ENCODE data around the gene TPCN2.
"Not testable (repeated sequence)": the region's sequence is repeated elsewhere in the genome, so short reads cannot be mapped to it uniquely, and the experiment has no call there.

TPCN2 gene

DNA sequence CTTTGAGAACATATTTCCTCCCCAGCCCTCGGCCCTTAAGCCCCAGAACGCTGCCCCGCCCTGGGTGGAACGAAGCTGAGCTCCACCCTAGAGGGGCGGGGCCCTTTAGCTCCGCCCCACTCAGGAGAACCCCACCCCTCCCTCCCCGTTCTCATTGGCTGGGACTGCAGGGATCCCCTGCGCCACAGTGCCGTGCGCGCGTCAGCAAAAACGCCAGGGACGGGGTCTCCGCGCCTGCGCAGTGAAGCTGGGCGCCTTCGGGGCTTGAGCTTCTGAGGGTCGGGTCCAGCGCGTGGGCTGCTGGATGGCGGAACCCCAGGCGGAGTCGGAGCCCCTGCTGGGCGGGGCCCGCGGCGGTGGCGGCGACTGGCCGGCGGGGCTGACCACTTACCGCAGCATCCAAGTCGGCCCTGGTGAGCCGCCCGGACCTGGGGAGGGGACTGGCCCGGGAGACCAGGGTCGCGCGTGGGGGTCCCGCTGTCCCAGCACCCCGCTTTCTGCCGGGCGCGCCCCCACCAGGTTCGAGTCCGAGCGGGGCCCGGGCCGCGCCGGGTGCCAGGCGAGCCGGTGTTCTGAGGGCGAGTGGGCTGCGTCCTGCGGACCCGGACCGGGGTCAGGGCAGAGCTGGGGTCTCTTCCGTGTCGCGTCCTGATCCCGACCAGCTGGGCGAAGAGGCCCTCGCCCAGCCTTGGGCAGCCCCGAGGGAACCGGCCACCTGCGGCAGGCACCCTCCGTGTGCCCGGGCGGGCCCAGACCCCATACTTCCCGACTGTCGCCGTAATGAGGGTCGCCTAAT, at the start of gene TPCN2:
TSS of gene TPCN2 (plus strand) at position 239 of the 796 bp plus-strand sequence. CDS start at position 305, 66 bp downstream.
- DNase-seq, result peak; percentile 91 to 93

DNA sequence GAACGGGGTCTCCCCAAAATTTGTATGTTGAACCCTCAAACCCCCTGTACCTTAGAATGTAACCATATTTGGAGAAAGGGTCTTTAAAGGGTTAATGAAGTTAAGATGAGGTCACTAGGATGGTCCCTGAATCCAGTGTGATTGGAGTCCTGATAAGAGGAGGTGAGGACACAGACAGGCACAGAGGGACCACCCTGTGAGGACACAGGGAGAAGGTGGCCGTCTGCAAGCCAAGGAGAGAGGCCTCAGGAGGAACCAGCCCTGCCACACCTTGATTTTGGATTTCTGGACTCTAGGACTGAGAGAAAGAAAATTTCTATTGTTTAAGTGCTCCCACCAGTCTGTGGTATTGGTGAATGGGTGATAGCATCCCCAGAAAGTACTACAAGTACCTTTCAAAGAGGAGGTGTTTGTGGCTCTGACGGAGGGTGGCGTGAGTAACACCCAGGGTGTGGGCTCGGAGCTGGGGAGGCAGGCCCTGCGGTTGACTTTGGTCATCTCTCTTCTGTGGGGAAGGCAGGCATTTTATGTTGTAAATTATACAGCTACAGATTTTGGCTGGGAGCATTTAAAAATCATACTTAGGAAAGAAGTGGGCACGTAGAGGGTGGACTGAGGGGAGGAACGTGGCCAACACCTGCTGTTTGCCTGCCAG, 49.5 kb upstream of the TPCN2 start:
- no peak for DNase-seq

DNA sequence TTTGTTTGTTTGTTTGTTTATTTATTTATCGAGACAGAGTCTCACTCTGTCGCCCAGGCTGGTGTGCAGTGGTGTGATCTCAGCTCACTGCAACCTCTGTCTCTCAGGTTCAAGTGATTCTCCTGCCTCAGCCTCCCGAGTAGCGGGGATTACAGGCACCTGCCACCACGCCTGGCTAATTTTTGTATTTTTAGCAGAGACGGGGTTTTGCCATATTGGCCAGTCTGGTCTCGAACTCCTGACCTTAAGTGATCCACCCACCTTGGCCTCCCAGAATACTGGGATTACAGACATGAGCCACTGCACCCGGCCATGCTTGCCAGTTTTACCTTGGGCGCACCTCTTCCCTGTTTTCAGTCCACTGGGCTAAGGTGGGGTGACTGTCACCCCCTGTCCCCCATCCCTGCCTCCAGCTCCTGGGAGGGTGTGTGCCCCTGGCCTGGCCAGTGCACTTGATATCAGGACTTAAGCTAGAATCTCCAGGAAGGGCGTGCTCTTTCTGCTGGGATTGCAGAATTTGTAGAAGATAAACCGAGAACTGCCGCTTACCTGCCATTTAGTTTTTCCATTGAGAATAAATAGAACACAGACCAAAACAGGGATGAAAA, 48.9 kb upstream of the TPCN2 start:
- DNase-seq, result not testable (repeated sequence)

DNA sequence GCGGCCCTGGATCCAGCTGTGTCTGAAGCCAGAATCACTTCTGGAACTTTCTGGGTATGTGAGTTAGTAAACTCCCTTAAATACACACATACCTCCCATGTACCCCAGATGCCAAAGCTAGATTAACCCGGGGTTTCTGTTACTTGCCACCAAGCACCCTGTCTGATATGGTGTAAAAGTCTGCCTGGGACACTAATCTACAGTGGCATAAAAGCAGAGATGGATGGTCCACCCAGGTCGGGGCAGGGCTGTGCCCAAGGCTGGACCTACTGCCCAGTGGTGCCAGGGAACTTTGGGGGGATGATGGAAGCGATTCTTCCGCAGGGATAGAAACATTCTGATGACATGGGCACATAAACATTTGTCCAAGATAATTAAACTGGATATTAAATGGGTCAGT, 48.3 kb upstream of the TPCN2 start:
- DNase-seq, result no peak

DNA sequence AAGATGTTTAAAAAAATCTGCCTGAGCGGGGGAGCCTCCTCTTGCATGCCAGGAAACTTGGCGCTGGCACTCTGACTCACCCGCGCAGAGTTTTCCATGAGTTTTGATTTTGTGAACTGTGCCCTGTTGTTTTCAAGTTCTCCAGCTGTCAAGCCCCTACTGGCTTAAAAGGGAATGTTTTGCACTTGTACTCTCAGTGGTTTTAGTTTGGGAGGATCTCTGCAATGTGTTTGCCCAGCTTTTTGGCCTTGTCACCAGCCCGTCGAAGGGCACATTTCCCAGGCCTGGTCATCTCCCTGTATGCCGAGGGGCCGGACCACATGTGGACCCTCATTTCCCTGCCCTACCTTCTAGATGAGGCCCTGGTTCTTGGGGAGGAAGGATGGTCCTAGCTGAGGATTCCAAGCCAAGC, 47.9 kb upstream of the TPCN2 start:
- no peak for DNase-seq

DNA sequence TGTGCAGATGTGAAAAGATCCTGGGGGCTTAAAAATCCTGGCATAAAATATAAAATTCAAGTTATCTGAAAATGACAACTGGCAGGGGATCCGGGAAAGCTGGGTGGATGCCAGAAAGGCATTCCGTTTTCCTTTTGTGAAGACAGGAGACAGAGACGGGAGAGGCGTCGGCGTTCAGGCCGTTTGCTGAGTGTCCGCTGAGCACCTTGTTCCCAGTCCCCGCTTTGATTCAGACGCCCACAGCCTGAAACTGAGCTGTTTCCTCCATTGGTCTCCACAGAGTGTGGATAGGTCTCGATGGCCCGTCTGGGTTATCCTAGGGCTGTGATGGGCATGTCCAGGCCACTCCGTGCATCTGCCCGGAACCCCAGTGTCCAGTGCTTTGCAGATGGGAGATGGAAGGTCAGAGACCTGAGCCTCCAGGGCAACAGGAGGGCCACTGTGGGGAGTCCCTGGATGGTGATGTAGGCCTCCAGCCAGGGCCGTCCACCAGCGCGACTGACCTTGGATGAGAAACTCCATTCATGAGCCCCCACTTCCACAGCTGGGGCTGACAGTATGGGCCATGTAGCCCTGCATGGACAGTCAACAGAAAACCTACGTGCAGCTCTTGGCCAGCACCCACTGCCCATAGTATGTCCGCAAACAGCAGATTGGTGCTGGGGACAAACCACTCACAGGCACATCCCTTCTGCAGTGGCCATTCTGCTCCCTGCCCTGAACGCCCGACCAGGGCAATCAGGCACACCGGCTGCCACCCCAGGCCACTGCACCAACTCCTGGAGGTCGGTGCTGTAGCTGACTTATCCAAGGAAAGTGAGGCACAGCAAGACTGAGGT, 47.3 kb upstream of the TPCN2 start:
- no peak for DNase-seq

DNA sequence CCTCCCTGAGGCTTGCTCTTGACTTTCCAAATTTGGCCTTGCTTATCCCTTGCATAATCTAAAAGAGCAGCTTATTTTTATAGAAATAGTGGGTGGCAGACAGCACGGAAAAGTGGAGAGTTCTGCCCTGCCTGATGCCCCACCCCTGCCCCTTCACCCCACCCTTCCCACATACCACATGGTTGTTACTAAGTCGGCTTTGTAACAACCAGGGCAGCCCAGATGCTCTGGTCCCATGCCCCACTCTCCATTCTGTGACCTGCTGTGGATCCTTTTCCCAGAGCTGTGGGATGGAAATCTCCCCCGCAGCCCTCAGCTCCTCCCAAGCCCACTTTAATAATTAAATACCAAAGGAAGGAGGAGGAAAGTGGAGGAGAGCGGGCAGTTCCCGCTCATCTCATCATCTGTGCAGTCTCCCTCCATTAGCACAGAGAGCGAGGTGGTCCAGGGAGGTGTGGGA, 46.6 kb upstream of the TPCN2 start:
- no peak for DNase-seq

DNA sequence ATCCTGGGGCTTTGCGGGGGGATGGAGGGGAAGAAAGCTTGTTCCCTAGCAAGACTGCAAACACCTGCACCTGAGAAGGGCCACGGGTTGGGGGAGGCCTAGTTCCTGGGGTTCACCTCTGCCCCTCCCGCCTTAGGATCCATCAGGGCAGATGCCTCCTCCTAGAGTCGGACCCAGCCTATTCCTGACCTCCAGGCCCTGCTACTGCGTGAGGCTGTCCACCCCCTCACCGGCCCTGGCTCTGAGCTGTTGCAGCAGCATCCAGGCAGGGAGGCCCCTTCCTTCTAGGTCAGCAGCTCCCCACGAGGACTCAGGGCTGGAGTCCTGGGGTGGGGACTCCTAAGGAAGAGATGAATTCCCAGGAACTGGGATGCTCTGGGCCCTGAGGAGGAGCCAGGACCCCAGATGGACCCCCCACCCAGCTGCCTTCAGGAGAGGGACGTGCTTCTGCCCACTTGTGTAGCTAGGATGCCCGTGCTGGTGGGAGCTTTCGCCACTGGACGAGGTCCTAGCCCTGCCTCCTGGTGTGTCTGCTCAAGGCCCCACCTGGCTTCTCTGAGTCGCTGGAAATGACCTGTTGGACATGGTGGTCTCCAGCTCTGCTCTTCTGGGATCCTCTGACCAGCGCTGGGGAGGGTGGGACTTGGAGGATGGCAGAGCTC, 46.0 kb upstream of the TPCN2 start:
- no peak for DNase-seq

DNA sequence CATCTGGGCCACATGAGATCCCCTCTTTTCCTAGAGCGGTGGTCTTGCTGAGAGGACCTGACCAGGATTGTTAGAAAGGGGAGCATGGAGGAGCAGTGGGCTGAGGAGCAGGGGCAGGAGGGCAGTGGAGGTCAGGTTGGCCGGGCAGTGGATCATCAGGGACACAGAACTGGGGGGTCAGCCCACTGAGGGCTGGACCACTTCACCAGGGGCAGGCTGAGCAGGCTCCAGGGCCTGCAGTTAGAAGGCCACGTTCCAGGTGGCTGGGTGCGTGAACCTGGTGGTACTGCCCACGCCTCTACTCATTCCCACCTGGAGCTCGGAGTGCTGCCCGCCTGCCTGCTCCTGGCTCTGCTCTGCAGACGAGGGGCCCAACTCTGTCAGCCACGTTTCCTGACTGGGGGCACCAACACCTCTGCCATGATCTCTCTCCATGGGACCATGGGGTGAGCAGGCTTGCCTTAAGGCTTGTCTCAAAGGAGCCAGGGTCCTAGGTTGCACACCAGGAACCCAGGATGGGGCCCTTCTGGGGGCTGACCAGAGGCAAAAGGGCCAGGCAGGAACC, 45.3 kb upstream of the TPCN2 start:
- no peak for DNase-seq

DNA sequence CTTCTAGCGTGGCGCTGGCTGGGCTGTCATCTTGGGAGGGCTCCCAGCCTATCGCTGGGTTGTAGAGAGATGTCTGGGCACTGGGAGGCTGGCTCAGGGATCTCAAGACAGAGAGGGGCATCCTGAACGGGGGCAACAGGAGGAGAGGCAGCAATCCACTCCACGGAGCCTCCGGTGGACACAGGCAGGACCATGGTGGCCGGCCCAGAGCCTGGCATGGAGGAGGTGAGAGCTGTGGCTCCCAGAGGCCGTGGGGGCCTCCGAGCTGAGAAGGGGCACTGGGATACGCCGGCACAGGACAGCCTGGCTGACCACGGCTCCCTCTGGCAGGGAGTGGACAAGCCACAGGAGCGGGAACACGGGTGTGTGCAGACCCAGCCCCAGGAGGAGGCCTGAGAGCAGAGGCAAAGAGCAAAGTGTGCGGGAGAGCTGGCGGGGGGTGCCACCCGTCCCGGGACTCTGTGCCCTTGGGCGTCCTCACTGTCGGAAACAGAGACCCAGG, 44.8 kb upstream of the TPCN2 start:
- DNase-seq, result no peak

DNA sequence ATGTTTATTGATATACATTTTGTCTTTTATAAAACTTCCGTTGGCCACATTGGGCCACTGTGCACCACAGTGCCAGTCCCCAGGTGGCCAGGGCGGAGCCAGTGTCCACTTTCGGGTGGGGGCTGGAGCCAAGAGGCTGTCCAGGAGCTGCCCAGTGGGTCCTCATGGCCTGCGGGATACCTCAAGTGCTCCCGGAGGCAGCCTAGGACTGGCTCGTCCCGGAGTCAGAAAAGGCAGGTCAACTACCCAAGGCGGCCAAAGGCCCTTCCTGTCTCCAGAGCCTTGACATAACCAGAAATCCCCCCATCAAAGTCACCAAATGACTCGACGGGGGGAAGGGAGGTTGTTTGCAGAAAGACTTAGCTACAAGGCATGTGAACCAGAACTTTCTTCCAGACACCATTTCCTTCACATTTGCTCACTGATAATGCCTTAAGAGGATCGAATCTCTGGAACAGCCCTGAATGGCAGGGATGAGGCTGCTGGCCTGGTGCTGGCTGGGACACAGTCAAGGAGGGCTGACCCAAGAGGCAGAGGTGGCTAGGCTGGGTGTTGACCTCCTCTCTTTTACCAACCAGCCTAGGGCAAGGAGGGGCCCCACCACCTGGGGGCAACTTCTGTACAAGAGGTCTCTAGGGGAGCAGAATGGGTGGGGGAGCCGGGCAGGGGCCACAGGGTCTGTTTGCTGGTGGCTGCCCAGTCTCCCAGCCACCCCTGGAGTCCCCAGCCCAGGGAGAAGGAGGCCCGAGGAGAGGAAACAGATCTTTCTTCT, 44.1 kb upstream of the TPCN2 start:
- DNase-seq, result no peak

DNA sequence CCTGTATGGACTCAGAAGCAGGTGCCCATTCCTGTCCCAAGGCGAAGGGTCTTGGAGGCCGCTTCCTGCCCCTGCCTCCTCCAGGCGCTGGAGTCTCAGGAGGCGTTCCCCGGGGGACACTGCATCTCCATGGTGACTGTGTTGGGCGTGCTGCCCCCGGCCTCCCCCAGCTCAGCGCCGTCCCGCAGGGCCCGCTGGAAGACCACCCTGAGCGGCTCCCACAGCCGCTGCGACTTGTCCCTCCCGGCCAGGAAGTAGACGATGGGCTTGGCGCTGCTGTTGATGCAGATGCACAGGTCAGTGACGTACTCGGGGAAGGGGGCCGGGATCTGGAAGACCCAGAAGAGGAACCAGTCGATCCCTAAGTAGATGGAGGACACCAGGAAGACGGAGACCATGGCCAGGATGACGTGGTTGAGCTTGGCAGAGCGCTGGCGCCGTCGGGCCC, 43.5 kb upstream of the TPCN2 start:
- no peak for DNase-seq

DNA sequence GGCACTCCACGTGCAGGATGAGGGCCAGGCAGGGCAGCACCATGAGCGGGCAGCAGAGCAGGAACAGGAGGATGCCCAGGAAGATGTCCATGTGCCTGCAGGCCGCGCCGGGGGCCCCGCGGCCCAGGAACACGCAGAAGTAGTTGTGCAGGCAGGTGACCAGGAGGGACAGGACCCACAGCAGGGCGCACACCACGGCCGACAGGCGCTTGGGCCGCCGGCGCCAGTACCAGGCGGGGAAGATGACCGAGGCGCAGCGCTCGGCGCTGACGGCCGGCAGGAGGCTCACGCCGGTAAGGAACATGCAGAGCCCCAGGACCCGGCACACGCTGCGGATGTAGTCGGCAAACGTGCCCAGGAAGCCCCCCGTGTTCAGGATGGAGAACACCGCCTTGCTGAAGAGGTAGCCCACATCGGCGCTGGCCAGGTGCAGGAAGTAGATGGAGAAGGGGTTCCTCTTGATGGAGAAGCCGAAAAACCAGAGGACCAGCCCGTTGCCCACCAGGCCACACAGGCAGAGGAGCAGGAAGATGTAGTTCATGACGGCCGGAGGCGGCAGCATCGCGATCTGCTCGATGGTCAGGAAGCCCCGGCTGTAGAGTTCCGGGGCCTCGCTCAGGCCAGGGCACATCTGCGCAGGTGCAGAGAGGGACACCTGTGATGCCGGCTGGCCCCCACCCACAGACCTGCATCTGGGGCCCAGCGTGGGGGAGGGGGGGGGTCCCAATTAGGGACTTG, 42.9 kb upstream of the TPCN2 start:
- DNase-seq, result no peak

DNA sequence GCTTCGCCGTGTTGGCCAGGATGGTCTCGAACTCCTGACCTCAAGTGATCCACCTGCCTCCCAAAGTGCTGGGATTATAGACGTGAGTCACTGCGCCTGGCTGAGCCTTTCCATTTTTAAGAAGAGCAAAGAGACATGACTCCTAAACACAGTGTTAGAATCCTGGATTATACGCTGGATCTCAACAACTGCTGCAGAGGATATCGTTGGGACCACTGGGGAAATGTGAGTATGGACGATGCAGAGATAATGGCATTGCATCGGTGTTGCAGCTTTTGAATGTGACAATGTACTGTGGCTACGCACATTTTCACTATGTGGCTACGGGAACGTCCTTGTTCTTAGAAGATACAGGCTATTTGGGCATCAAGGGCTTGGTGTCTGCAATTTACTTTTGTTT, 41.9 kb upstream of the TPCN2 start:
- no peak for DNase-seq

DNA sequence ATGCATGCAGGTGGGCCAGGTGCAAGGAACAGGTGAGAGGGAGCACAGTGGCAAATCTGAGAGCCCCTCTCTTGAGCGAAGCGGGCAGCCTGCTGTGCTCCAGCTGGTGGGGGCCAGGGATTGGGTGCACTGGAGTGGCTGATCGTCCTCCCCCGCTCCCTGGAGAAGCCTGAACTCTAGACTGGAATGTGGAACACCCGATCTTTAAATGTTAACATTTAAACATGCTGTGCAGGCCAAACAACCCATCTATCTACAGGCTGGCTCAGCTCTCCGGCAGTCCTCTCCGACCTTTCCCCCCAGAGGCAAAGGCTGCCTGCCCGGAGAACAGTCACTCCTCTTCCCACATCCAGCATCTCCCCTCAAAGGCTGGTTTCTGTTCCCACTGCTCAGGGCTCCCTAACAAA, 40.8 kb upstream of the TPCN2 start:
- DNase-seq, result no peak

DNA sequence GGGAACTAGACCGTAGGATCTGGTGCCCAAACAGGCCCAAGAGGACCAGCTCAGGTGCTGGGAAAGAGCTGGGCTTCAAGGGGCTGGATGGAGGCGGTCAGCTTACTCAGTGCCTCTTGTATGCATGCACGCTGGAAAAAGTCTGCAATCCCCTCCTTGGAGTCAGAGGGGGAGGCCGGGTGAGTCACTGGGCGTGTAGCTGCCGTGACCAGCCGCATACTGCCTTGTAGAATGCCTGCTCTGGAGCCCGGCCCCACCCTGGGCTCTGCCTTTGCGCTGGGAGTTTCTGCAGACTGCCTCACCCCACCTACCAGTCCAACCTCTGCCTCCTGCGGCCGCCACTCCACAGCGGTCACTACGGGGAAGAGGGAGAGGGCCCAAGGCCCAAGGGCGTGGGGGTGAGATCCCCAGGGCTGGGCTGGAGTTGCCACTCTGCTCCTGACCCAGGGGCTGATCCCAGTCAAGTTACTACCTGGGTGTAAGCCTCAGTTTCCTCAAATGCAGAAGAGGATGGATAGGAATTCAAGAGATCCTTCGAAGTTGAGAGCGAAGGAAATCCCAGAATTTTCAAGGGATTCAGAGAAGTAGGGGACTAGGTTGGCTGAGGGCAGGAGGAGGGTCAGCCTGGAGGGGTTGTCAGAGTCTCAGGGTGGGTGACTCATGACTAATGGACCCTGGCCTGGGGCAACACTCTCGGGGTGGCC, 39.8 kb upstream of the TPCN2 start:
- no peak for DNase-seq

DNA sequence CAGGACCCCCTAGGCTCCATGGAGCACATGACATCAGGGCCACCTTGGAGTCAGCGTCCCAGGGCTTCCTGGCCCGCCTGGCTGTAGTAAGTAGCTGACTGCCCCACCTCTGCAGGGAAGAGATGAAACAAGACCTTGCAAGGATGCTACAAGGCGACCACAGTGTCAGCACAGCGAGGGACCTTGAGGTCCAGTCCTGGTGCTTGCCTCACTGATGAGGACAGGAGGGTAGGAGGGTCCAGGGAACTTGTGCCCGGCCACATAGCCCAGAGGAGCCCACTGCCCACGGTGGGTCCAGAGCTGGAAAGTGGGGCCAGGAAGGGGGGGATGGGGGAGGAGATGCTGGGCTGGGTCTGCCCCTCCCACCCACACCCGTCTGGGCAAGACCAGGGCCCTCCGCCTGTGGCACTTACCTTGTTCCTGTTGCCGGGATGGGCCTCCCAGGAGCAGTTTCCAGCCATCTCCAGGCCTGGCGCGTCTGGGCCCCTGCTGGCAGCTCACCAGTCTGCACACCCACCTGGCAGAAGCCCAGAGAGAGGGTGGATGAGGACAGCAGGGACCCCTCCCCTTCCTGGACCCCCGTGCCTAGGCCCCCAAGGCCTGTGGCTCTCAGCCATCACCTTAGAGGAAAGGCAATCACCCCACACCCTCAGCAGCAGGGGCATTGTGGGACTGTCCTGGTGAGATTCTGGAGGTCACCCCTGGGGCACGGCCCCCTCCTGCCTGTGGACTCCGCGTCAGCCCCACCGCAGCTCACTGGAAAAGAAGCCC, 39.1 kb upstream of the TPCN2 start:
- no peak for DNase-seq

DNA sequence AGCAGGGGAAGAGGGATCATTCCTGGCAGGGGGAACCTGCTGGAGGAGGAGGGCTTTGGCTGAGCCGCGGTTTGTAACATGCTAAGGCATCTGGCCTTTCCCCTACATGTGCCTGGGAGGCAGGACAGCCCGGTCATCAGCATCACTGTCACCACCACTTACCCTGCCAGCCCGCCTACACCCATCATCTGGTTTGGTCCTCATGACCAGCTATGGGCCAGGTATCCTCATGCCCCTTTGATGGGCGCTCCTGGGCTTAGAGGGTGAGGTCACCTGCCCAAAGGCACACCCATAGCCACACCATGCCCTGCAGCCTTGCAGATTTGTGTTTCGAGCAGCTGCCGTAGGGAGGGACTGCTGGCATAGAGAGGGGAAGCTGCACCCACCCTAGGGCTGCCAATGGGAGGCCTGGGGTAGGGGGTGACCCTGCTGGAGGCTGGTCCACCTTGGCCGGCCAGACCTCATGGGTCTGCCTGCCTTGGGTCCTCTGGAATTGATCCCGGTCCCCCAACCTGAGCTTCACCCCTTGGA, 38.3 kb upstream of the TPCN2 start:
- DNase-seq, result no peak

Data from activated T-cell treated with anti-CD3 and anti-CD28 coated beads, Interleukin-2, amount 50 U/mL, for 48 hours (primary cell).